MM.1S (cell line): ENCODE results near the gene ODR4.

Source experiments
- DNase-seq: peaks from one replicate; pipeline ENCODE4 v3.0.0-alpha.2; 2015
- H2AFZ ChIP-seq: fragments of 300-600 bp; sonication (generic); 2 replicates; pipeline ENCODE4 v1.6.0; 2016; ENCODE audit warnings: antibody characterized with exemption, low read length
- H3F3A ChIP-seq: fragments of 300-600 bp; sonication (generic); 2 replicates; pipeline ENCODE4 v1.6.1; 2016; ENCODE audit warnings: mild to moderate bottlenecking, antibody characterized with exemption, low read length, moderate library complexity, mixed read lengths; ENCODE audit not compliant: insufficient read depth
- H3K27ac ChIP-seq: fragments of 300-600 bp; sonication (generic); 2 replicates; pipeline ENCODE4 v1.5.1; 2016; ENCODE audit warnings: mild to moderate bottlenecking, low read length
- H3K27me3 ChIP-seq: fragments of 300-600 bp; sonication (generic); replicated peaks from 2 replicates; pipeline ENCODE4 v1.6.0; 2016; ENCODE audit warnings: low read length; ENCODE audit not compliant: insufficient read depth
- H3K36me3 ChIP-seq: fragments of 300-600 bp; sonication (generic); replicated peaks from 2 replicates; pipeline ENCODE4 v1.6.1; 2016; ENCODE audit warnings: mild to moderate bottlenecking, low read length, mixed read lengths; ENCODE audit not compliant: insufficient read depth
- H3K4me1 ChIP-seq: fragments of 300-600 bp; sonication (generic); 2 replicates; pipeline ENCODE4 v1.6.1; 2016; ENCODE audit warnings: low read length, mixed read lengths
- H3K4me2 ChIP-seq: fragments of 300-600 bp; sonication (generic); 2 replicates; pipeline ENCODE4 v1.6.0; 2016; ENCODE audit warnings: low read depth, low read length
- H3K4me3 ChIP-seq: fragments of 300-600 bp; sonication (generic); 2 replicates; pipeline ENCODE4 v1.5.1; 2016; ENCODE audit warnings: low read length, mixed read lengths
- H3K79me2 ChIP-seq: fragments of 300-600 bp; sonication (generic); 2 replicates; pipeline ENCODE4 v1.6.1; 2016; ENCODE audit warnings: mixed run types, low read length, mixed read lengths
- H3K9ac ChIP-seq: fragments of 300-600 bp; sonication (generic); 2 replicates; pipeline ENCODE4 v1.6.1; 2016; ENCODE audit warnings: low read length, mixed read lengths
- H3K9me2 ChIP-seq: fragments of 300-600 bp; sonication (generic); replicated peaks from 2 replicates; pipeline ENCODE4 v1.6.1; 2016; ENCODE audit warnings: mild to moderate bottlenecking, low read length, mixed read lengths; ENCODE audit not compliant: insufficient read depth
- H3K9me3 ChIP-seq: fragments of 300-600 bp; sonication (generic); replicated peaks from 2 replicates; pipeline ENCODE4 v1.6.1; 2016; ENCODE audit warnings: mild to moderate bottlenecking, low read length, mixed read lengths; ENCODE audit not compliant: insufficient read depth
- H4K20me1 ChIP-seq: fragments of 300-600 bp; sonication (generic); 2 replicates; pipeline ENCODE4 v1.6.1; 2016; ENCODE audit warnings: mild to moderate bottlenecking, low read length, moderate library complexity, mixed read lengths; ENCODE audit not compliant: insufficient read depth
- EZH2 ChIP-seq: fragments of 300-600 bp; sonication (generic); optimal IDR thresholded peaks from 2 replicates; pipeline ENCODE3; 2017; ENCODE audit warnings: low read depth, mild to moderate bottlenecking, antibody characterized with exemption, low read length, mixed read lengths
- EZH2phosphoT487 ChIP-seq: fragments of 300-600 bp; sonication (generic); IDR thresholded peaks from 2 replicates; pipeline ENCODE4 v1.6.1; 2018; ENCODE audit warnings: antibody characterized with exemption, low read length
- TF ChIP-seq, protein P1 (sequence below): fragments of 300-600 bp; sonication (generic); IDR thresholded peaks from 2 replicates; pipeline ENCODE4 v1.5.1; 2016; ENCODE audit warnings: antibody characterized with exemption, low read length, mixed read lengths

ODR4 gene

GRCh38 chr1:186413319-186413718, 37.7 kb downstream of the ODR4 start:
- Histone ChIP-seq H3K27me3 (no peaks in the 10 kb centered on the region), H3K27ac (no peak overlapping the region), H2AFZ (no peak overlapping the region), H4K20me1 (no peaks in the 10 kb centered on the region), H3K9me3 (no peaks in the 10 kb centered on the region), H3K4me3 (no peak overlapping the region), H3K9me2 (no peaks in the 10 kb centered on the region), H3F3A (no peaks in the 10 kb centered on the region), H3K9ac (no peak overlapping the region), H3K36me3 (peaks cover 8% of the 10 kb centered on the region; the same call in 1 of the 2 replicates), H3K4me1 (peaks cover 20% of the 10 kb centered on the region), H3K4me2 (no peak overlapping the region), H3K79me2 (no peaks in the 10 kb centered on the region)
- TF ChIP-seq EZH2, result no peak
- TF ChIP-seq, protein P1, sequence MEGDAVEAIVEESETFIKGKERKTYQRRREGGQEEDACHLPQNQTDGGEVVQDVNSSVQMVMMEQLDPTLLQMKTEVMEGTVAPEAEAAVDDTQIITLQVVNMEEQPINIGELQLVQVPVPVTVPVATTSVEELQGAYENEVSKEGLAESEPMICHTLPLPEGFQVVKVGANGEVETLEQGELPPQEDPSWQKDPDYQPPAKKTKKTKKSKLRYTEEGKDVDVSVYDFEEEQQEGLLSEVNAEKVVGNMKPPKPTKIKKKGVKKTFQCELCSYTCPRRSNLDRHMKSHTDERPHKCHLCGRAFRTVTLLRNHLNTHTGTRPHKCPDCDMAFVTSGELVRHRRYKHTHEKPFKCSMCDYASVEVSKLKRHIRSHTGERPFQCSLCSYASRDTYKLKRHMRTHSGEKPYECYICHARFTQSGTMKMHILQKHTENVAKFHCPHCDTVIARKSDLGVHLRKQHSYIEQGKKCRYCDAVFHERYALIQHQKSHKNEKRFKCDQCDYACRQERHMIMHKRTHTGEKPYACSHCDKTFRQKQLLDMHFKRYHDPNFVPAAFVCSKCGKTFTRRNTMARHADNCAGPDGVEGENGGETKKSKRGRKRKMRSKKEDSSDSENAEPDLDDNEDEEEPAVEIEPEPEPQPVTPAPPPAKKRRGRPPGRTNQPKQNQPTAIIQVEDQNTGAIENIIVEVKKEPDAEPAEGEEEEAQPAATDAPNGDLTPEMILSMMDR, result no peak
- no peak for TF ChIP-seq EZH2phosphoT487
- DNase-seq, result no peak

DNA sequence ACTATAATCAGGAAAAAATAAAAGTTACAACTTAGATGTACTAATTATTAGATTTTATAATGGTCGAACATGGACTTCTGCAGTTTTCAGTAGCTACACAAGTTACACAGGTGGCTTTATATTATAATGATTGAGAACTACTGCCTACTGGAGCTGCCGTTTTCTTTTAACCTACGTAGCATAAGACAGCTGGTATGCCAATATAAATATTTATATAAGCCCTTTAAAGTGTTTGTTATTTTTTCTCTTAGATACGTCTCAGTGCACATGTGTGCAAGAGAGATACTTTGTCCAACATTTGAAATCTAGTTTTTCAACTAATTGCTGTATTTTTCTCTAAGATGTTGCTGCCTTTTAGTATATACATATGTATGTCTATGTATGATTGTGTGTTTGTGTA, 42.9 kb downstream of the ODR4 start:
- Histone ChIP-seq H3F3A (peaks cover 17% of the 10 kb centered on the region), H3K4me1 (peaks cover 26% of the 10 kb centered on the region), H3K36me3 (peaks cover 5% of the 10 kb centered on the region; the same call in 1 of the 2 replicates), H3K4me3 (no peak overlapping the region), H3K9me3 (no peaks in the 10 kb centered on the region), H3K9me2 (no peaks in the 10 kb centered on the region), H3K27me3 (no peaks in the 10 kb centered on the region), H3K27ac (no peak overlapping the region), H4K20me1 (no peaks in the 10 kb centered on the region), H3K79me2 (no peaks in the 10 kb centered on the region), H2AFZ (no peak overlapping the region), H3K9ac (no peak overlapping the region), H3K4me2 (no peak overlapping the region)
- no peak for DNase-seq
- TF ChIP-seq, protein P1, result no peak
- TF ChIP-seq EZH2, result no peak
- TF ChIP-seq EZH2phosphoT487, result no peak

DNA sequence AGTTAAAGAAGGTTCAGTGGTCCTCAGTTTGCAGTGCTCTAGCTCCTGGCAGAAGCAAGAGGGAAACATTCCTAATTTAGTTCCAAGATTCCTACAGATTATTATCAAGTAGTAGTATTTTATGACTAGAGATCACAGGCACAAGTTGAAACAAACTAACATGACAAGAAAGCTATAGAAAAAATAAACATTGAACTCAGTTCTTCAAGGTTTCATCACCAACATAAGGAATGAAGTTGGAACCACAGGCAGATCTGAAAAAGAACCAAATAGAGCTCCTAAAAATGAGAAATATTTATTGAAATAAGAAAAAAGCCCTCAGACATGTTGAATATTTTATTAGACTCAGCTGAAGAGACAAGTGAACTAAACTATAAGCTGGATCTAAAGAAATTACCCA, 44.7 kb downstream of the ODR4 start:
- peaks cover 24% of the 10 kb centered on the region for H3K4me1 ChIP-seq
- peak overlapping the region; percentile 14; the same call in 1 of the 2 replicates for H3K4me2 ChIP-seq
- H3K79me2 ChIP-seq, result no peaks in the 10 kb centered on the region
- DNase-seq, result no peak
- peak overlapping the region; percentile 39; the same call in 1 of the 2 replicates for H3K27ac ChIP-seq
- no peaks in the 10 kb centered on the region for H4K20me1 ChIP-seq
- no peak overlapping the region for H3K4me3 ChIP-seq
- H3K9ac ChIP-seq, result no peak overlapping the region
- no peaks in the 10 kb centered on the region for H3K27me3 ChIP-seq
- H2AFZ ChIP-seq, result no peak overlapping the region
- peaks cover 17% of the 10 kb centered on the region for H3F3A ChIP-seq
- H3K36me3 ChIP-seq, result peaks cover 5% of the 10 kb centered on the region; the same call in 1 of the 2 replicates
- no peaks in the 10 kb centered on the region for H3K9me2 ChIP-seq
- no peaks in the 10 kb centered on the region for H3K9me3 ChIP-seq
- TF ChIP-seq EZH2phosphoT487, result no peak
- TF ChIP-seq, protein P1, result no peak
